B cell (primary cell): ENCODE measurements around the gene PIAS4. TPM values are rescaled to one million over a fixed set of nuclear protein-coding genes. Genes with fewer than 3 reads are reported as not detected.

Experiments used
- ATAC-seq: fragments of 200-7000 bp; cut with Tn5 transposase; one replicate; pipeline ENCODE4 v1.10.0; 2021; ENCODE audit warnings: low read depth, mild to moderate bottlenecking, moderate number of reproducible peaks, moderate library complexity
- CTCF ChIA-PET: fragments of 350-600 bp; sonication (Branson Sonifier 250); formaldehyde crosslinking; loops from one replicate; lab custom pipeline; 2021; ENCODE audit warnings: antibody characterized with exemption, inconsistent platforms; lab: Charles Lee
- POLR2A ChIA-PET: fragments of 350-600 bp; sonication (Branson Sonifier 250); formaldehyde crosslinking; loops from one replicate; lab custom pipeline; 2021; ENCODE audit warnings: antibody characterized with exemption; lab: Charles Lee
- DNase-seq: peaks from one replicate; pipeline ENCODE4 v3.0.0; 2013
- H2AFZ ChIP-seq: 2 replicates; pipeline ENCODE4 v1.6.1; 2012; ENCODE audit warnings: mild to moderate bottlenecking, low read depth, low read length; ENCODE audit not compliant: insufficient read depth, poor library complexity, severe bottlenecking
- H3K27ac ChIP-seq, 2 donors: 1 replicate in 1 of 2; 2 replicates in 1 of 2; pipeline ENCODE4 v1.5.1; 2012 to 2013; ENCODE audit warnings: low read length in 2 of 2, mild to moderate bottlenecking in 2 of 2, moderate library complexity in 1 of 2
- H3K27me3 ChIP-seq, 4 experiments: fragments of 200-600 bp in 1 of 4; sonication (generic) in 1 of 4; replicated peaks in 1 of 4; 1 replicate in 2 of 4; 2 replicates in 2 of 4; pipeline versions ENCODE4 v1.6.1 to v1.7.0; 2013 to 2016; ENCODE audit warnings: low read length in 3 of 4, mild to moderate bottlenecking in 2 of 4, mixed read lengths in 1 of 4, moderate library complexity in 1 of 4; ENCODE audit not compliant: insufficient read depth in 4 of 4, control insufficient read depth in 3 of 4; ENCODE audit errors: control extremely low read depth in 1 of 4
- H3K36me3 ChIP-seq, 2 experiments: replicated peaks in 1 of 2; 1 replicate in 1 of 2; 2 replicates in 1 of 2; pipeline versions ENCODE4 v1.6.1 to v1.7.1; 2013; ENCODE audit warnings: low read length in 1 of 2; ENCODE audit not compliant: insufficient read depth in 2 of 2, control insufficient read depth in 1 of 2; ENCODE audit errors: control extremely low read depth in 1 of 2, extremely low read depth in 1 of 2
- H3K4me1 ChIP-seq, 2 donors: fragments of 200-600 bp in 1 of 2; sonication (generic) in 1 of 2; 1 replicate in 1 of 2; 2 replicates in 1 of 2; pipeline versions ENCODE4 v1.5.1 to v1.6.1; 2013 to 2017; ENCODE audit warnings: low read length in 2 of 2; ENCODE audit not compliant: control insufficient read depth in 2 of 2, insufficient read depth in 2 of 2
- H3K4me2 ChIP-seq: replicated peaks from 2 replicates; pipeline ENCODE3; 2012; ENCODE audit warnings: mild to moderate bottlenecking, low read depth, low read length; ENCODE audit not compliant: poor library complexity, severe bottlenecking
- H3K4me3 ChIP-seq, 5 experiments: fragments of 200-600 bp in 1 of 5; sonication (generic) in 1 of 5; 1 replicate in 3 of 5; 2 replicates in 2 of 5; pipeline versions ENCODE4 v1.5.1 to v1.7.0; 2011 to 2016; ENCODE audit warnings: low read length in 4 of 5, mild to moderate bottlenecking in 4 of 5, low read depth in 2 of 5, control low read depth in 1 of 5, moderate library complexity in 1 of 5; ENCODE audit not compliant: insufficient read depth in 1 of 5; ENCODE audit errors: control extremely low read depth in 1 of 5, extremely low read depth in 1 of 5
- H3K79me2 ChIP-seq: fragments of 200-600 bp; sonication (generic); one replicate; pipeline ENCODE4 v1.6.0; 2016; ENCODE audit warnings: low read length; ENCODE audit not compliant: control insufficient read depth, insufficient read depth
- H3K9ac ChIP-seq: fragments of 200-600 bp; sonication (generic); 2 replicates; pipeline ENCODE4 v1.6.1; 2017; ENCODE audit warnings: mild to moderate bottlenecking, low read length, moderate library complexity
- H3K9me3 ChIP-seq, 3 donors: one replicate each; pipeline versions ENCODE4 v1.6.1 to v1.7.1; 2013; ENCODE audit warnings: low read length in 2 of 3; ENCODE audit not compliant: control insufficient read depth in 2 of 3, insufficient read depth in 1 of 3; ENCODE audit errors: control extremely low read depth in 1 of 3
- H4K20me1 ChIP-seq: 2 replicates; pipeline ENCODE4 v1.6.0; 2012; ENCODE audit warnings: mild to moderate bottlenecking, low read length; ENCODE audit not compliant: insufficient read depth, control insufficient read depth, poor library complexity, severe bottlenecking
- H3K27ac Mint-ChIP-seq: one replicate; pipeline ENCODE4 v1.8.0; 2021; ENCODE audit warnings: mixed read lengths
- H3K27me3 Mint-ChIP-seq: one replicate; pipeline ENCODE4 v1.8.0; 2021; ENCODE audit warnings: mixed read lengths
- H3K4me1 Mint-ChIP-seq: one replicate; pipeline ENCODE4 v1.8.0; 2021; ENCODE audit warnings: mixed read lengths
- H3K4me3 Mint-ChIP-seq: one replicate; pipeline ENCODE4 v1.8.0; 2021; ENCODE audit warnings: mixed read lengths
- H3K9me3 Mint-ChIP-seq: one replicate; pipeline ENCODE4 v1.8.0; 2022; ENCODE audit warnings: mixed read lengths; ENCODE audit not compliant: insufficient read depth
- CTCF ChIP-seq: fragments of 200-600 bp; IDR thresholded peaks from one replicate; pipeline ENCODE4 v1.8.0; 2022; ENCODE audit warnings: antibody characterized with exemption, mild to moderate bottlenecking
- EZH2 ChIP-seq: IDR thresholded peaks from 2 replicates; pipeline ENCODE4 v1.6.1; 2012; ENCODE audit warnings: borderline replicate concordance, low read depth, mild to moderate bottlenecking, moderate library complexity, low read length; ENCODE audit not compliant: insufficient read depth, poor library complexity, severe bottlenecking
- WGBS: methylation state at CpG from one replicate; pipeline ENCODE4 v1.1.5; 2013; ENCODE audit warnings: missing lambda C conversion rate; ENCODE audit not compliant: insufficient coverage; 5-methylcytosine and 5-hydroxymethylcytosine counted together
- intact Hi-C: fragments of 100-400 bp; cut with micrococcal nuclease; formaldehyde crosslinking; loops from one replicate; pipeline ENCODE4 v1.10.0; 2022
- polyA plus RNA-seq: library from polyadenylated mRNA; depleted of rRNA; stranded (reverse); fragments of >200 nt; gene quantifications from 2 replicates; pipeline ENCODE4 v1.2.3, GENCODE V29; 2012
- total RNA-seq, 2 donors: library from RNA; stranded (reverse); fragments of 120-200 nt in 1 of 2; gene quantifications; 1 replicate in 1 of 2; 2 replicates in 1 of 2; pipeline versions ENCODE4 v1.2.3 to v1.2.4, GENCODE V29; 2013 to 2022

The PIAS4 gene
- total and polyA plus RNA-seq, 2 donors (not counting 1 experiment from before 2014, with no cell fraction given) = 13.7 to 56.8 TPM

- Histone ChIP-seq H4K20me1 (peaks cover 70% of the 10 kb centered on the region), H3K4me2 (no peak overlapping the region), H3K9ac (no peak overlapping the region), H3K9me3 (peaks cover 0 to 4% (median 0%) of the 10 kb centered on the region in 3 donors), H3K4me3 (no peak overlapping the region), H3K27me3 (no peaks in the 10 kb centered on the region), H3K27ac (no peak overlapping the region), H3K79me2 (peaks cover 35% of the 10 kb centered on the region), H3K4me1 (no peaks in the 10 kb centered on the region), H2AFZ (no peak overlapping the region), H3K36me3 (peaks cover 4 to 21% of the 10 kb centered on the region in 2 experiments)
- intact Hi-C loops = no loop called here
- Mint-ChIP-seq H3K27me3 (no peaks in the 10 kb centered on the region), H3K9me3 (no peaks in the 10 kb centered on the region), H3K27ac (no peak overlapping the region), H3K4me3 (no peak overlapping the region), H3K4me1 (no peaks in the 10 kb centered on the region)
- POLR2A ChIA-PET = no interaction called here
- DNase-seq (no peak), ATAC-seq (no peak)
- CTCF ChIA-PET = no interaction called here
- WGBS = 89% methylated on average over 14 of the region's 14 CpGs
- no peak for TF ChIP-seq EZH2
- no peak for TF ChIP-seq CTCF
Observed at GRCh38 chr19:4042731-4043082, 35.2 kb downstream of the PIAS4 start.

- H3K9ac ChIP-seq = no peak overlapping the region
- WGBS = no CpG with 5 or more reads among the region's 11 CpGs
- no peaks in the 10 kb centered on the region for H3K4me1 ChIP-seq
- no peak overlapping the region for H2AFZ ChIP-seq
- intact Hi-C loops = no loop called here
- no peaks in the 10 kb centered on the region for H3K9me3 Mint-ChIP-seq
- no peaks in the 10 kb centered on the region for H3K4me1 Mint-ChIP-seq
- DNase-seq (no peak), ATAC-seq (no peak)
- peaks cover 0 to 4% (median 0%) of the 10 kb centered on the region in 3 donors for H3K9me3 ChIP-seq
- no peak overlapping the region for H3K4me3 ChIP-seq
- TF ChIP-seq CTCF = no peak
- TF ChIP-seq EZH2 = no peak
- H3K27me3 ChIP-seq = no peaks in the 10 kb centered on the region
- no peak overlapping the region for H3K27ac ChIP-seq
- CTCF ChIA-PET = no interaction called here
- peaks cover 41% of the 10 kb centered on the region for H3K79me2 ChIP-seq
- no peak overlapping the region for H3K4me3 Mint-ChIP-seq
- peaks cover 74% of the 10 kb centered on the region for H4K20me1 ChIP-seq
- no peak overlapping the region for H3K4me2 ChIP-seq
- H3K36me3 ChIP-seq = peaks cover 4 to 23% of the 10 kb centered on the region in 2 experiments
- H3K27me3 Mint-ChIP-seq = no peaks in the 10 kb centered on the region
- H3K27ac Mint-ChIP-seq = no peak overlapping the region
- POLR2A ChIA-PET = no interaction called here
Observed at GRCh38 chr19:4043401-4043800, 35.9 kb downstream of the PIAS4 start.
